ENCODE data around the gene PABPN1L. TPM values are rescaled to one million over a fixed set of nuclear protein-coding genes. Genes with fewer than 3 reads are reported as not detected.

The PABPN1L gene
- total and polyA plus RNA-seq, 9 of the 15 experiments (the other 6 are each of a cell fraction or from before 2014, with no cell fraction given): 0.11 to 0.32 TPM; not detected in 7

DNA sequence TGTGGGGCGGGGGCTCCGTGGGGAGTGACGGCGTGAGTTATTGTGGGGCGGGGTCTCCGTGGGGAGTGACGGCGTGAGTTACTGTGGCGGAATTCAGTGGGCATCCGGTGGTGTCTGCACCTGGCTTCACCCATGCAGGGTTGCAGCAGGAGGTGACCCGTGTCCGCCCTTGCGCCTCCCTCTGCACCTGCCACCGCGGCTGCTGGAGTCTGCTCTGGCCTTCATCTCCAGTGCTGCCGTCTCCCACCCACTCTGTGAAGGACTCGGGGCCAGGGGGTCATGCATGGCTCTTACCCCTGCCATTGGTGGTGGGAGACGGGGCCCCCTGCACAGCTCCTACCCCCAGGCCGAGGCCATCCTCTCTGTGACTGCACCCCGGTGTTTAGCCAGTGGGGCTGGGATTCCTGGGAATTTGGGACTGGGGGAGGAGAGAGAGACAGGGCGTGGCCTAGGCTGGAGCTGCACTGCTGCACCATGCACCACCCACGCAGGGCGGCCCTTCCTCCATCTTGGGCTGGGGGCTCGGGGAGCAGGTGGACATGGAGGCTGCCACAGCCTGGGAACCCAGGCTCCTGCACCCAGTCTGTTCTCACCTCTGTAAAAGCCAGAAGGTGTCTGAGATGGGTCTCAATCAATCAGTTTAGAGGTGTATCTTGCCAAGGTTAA lies 1.3 kb upstream of the PABPN1L start:
- TF ChIP-seq XRCC5 (IDR thresholded peaks at IDR 0.05; ENCODE audit: low read depth, low read length) (no peak), GATAD2A (IDR thresholded peaks at IDR 0.05) (no peak), ZKSCAN1 (IDR thresholded peaks at IDR 0.05; ENCODE audit: low read depth, low read length) (no peak), CC2D1A (IDR thresholded peaks at IDR 0.05) (no peak), SNRNP70 (optimal IDR thresholded peaks at IDR 0.05; ENCODE audit: low read depth, low read length) (no peak), DNMT1 (IDR thresholded peaks at IDR 0.05) (no peak), TGIF2 (CRISPR knock-in tag; IDR thresholded peaks at IDR 0.05) (no peak), RBM22 (IDR thresholded peaks at IDR 0.05; ENCODE audit: low read depth, low read length, poor library complexity, severe bottlenecking) (peak; percentile 8), EGR1 (conservative IDR thresholded peaks at IDR 0.05) (peak; percentile 59), BDP1 (IDR thresholded peaks at IDR 0.05; ENCODE audit: insufficient read depth, insufficient read length) (no peak), ZNF77 (CRISPR knock-in tag; IDR thresholded peaks at IDR 0.05) (no peak), ZNF384 (IDR thresholded peaks at IDR 0.05; ENCODE audit: low read depth, low read length) (no peak), PRPF4 (IDR thresholded peaks at IDR 0.05; ENCODE audit: insufficient read depth, low read depth, low read length, poor library complexity, severe bottlenecking) (no peak), POLR2G (IDR thresholded peaks at IDR 0.05; ENCODE audit: low read depth, low read length) (peak; percentile 65), U2AF2 (optimal IDR thresholded peaks at IDR 0.05; ENCODE audit: low read depth, low read length) (no peak)
- Histone ChIP-seq H3K9me1 (ENCODE audit: control insufficient read depth, insufficient read depth, low read length) (peaks cover 2% of the 10 kb centered on the region), H3K9ac (ENCODE audit: insufficient read depth in 1 of 2, low read depth in 2 of 2, low read length in 2 of 2) (no peak overlapping the region), H3K4me3 (no peak overlapping the region), H3K27me3 (ENCODE audit: control insufficient read depth in 2 of 2, insufficient read depth in 2 of 2, low read length in 2 of 2) (no peaks in the 10 kb centered on the region), H2AFZ (ENCODE audit: low read depth, low read length) (no peak overlapping the region), H3K4me1 (replicated peaks in 1 of 2; ENCODE audit: control insufficient read depth in 2 of 2, insufficient read depth in 2 of 2, low read length in 2 of 2) (peaks cover 14 to 85% of the 10 kb centered on the region in 2 experiments; a peak in 4 of 5 replicates), H3K4me2 (ENCODE audit: insufficient read depth, low read length) (no peak overlapping the region), H3K27ac (ENCODE audit: extremely low read depth, low read depth, low read length) (no peak overlapping the region), H3K79me2 (ENCODE audit: control insufficient read depth, insufficient read depth, low read length) (no peaks in the 10 kb centered on the region), H4K20me1 (replicated peaks; ENCODE audit: control insufficient read depth, insufficient read depth, low read length) (0 out of 2 replicates have a peak, but pooled peaks cover 4% of the 10 kb centered on the region), H3K36me3 (ENCODE audit: control insufficient read depth, insufficient read depth, low read length) (peaks cover 2% of the 10 kb centered on the region; the same call in 1 of the 3 replicates), H3K9me3 (replicated peaks; ENCODE audit: control insufficient read depth, insufficient read depth, low read depth, low read length) (no peaks in the 10 kb centered on the region)
- ChIA-PET CTCF (ENCODE audit: low intra/inter-chr PET ratio) (no interaction called here), POLR2A (interaction anchor here (0.6 to 0.7 kb wide), 3 partner anchors 9 to 416 kb away, joined by 3 to 5 read pairs (median 3); no protein-coding TSS in a partner anchor)
- DNase-seq (ENCODE audit: extremely low read depth in 1 of 4, low spot score in 3 of 4): peak in 2 of 4 experiments; percentile 44 to 60
- no peak for FAIRE-seq
- intact Hi-C loops (cut with micrococcal nuclease) (no loop called here), in situ Hi-C loops (cut with MboI) (no loop called here)
- WGBS (ENCODE audit: insufficient coverage, low coverage, missing lambda C conversion rate): 62% methylated on average over 16 of the region's 24 CpGs
- BruUV-seq (replicated peaks): no TSS peak
- ATAC-seq: no peak

Measured in K562 (cell line).